ENCODE data around the gene CTNNA3. TPM values are rescaled to one million over a fixed set of nuclear protein-coding genes. Genes with fewer than 3 reads are reported as not detected.

Gene CTNNA3
- total RNA-seq, 4 donors from 2014 or later = 0.04 to 0.19 (median 0.11) TPM

GRCh38 chr10:66943590-66943989 is 752.4 kb downstream of the CTNNA3 start:
- 71 to 89% methylated on average over 2 of the region's 2 CpGs for WGBS, 2 donors
- TF ChIP-seq, protein P1, sequence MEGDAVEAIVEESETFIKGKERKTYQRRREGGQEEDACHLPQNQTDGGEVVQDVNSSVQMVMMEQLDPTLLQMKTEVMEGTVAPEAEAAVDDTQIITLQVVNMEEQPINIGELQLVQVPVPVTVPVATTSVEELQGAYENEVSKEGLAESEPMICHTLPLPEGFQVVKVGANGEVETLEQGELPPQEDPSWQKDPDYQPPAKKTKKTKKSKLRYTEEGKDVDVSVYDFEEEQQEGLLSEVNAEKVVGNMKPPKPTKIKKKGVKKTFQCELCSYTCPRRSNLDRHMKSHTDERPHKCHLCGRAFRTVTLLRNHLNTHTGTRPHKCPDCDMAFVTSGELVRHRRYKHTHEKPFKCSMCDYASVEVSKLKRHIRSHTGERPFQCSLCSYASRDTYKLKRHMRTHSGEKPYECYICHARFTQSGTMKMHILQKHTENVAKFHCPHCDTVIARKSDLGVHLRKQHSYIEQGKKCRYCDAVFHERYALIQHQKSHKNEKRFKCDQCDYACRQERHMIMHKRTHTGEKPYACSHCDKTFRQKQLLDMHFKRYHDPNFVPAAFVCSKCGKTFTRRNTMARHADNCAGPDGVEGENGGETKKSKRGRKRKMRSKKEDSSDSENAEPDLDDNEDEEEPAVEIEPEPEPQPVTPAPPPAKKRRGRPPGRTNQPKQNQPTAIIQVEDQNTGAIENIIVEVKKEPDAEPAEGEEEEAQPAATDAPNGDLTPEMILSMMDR (IDR thresholded peaks at IDR 0.05) = no peak
- TF ChIP-seq POLR2A (IDR thresholded peaks at IDR 0.05) = no peak
- no peak for DNase-seq (ENCODE audit: low spot score in 2 of 2)
- intact Hi-C loops (cut with DNase I; ENCODE audit: low total_unique reads) = no loop called here
- no peak overlapping the region for H3K4me3 ChIP-seq (ENCODE audit: low read depth, poor library complexity, severe bottlenecking)

GRCh38 chr10:66942407-66942806 is 753.6 kb downstream of the CTNNA3 start:
- intact Hi-C loops (cut with DNase I; ENCODE audit: low total_unique reads) = no loop called here
- DNase-seq (ENCODE audit: low spot score in 2 of 2) = no peak
- TF ChIP-seq, protein P1 (IDR thresholded peaks at IDR 0.05) = no peak
- no peak for TF ChIP-seq POLR2A (IDR thresholded peaks at IDR 0.05)
- 89 to 93% methylated on average over 1 of the region's 1 CpG for WGBS, 2 donors
- no peak overlapping the region for H3K4me3 ChIP-seq (ENCODE audit: low read depth, poor library complexity, severe bottlenecking)

DNA sequence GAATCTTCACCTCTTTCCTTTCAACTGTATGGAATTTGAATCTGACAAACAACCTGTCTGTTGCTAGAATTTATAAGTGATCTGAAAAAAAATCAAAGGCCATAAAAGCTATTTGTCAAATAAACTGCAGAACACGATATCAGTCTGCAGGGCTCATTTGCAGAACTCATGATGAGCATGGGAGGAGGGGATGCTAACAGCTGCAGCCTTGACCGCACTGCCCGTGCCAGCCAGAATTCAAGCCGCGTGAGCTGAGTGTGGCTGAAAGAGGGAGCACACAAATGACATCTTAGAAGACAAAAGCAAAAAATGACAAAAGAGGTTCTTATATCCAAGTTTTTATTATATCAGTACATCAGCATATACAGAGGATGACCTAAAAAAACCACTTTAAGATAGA is 754.5 kb downstream of the CTNNA3 start:
- TF ChIP-seq, protein P1 (IDR thresholded peaks at IDR 0.05) = no peak
- TF ChIP-seq POLR2A (IDR thresholded peaks at IDR 0.05) = no peak
- H3K4me3 ChIP-seq (ENCODE audit: low read depth, poor library complexity, severe bottlenecking) = no peak overlapping the region
- intact Hi-C loops (cut with DNase I; ENCODE audit: low total_unique reads) = no loop called here
- 67 to 69% methylated on average over 5 of the region's 5 CpGs for WGBS, 2 donors
- no peak for DNase-seq (ENCODE audit: low spot score in 2 of 2)

- WGBS, 2 donors = 30 to 41% methylated on average over 3 of the region's 3 CpGs
- intact Hi-C loops (cut with DNase I; ENCODE audit: low total_unique reads) = no loop called here
- H3K4me3 ChIP-seq (ENCODE audit: low read depth, poor library complexity, severe bottlenecking) = no peak overlapping the region
- TF ChIP-seq, protein P1 (IDR thresholded peaks at IDR 0.05) = no peak
- no peak for TF ChIP-seq POLR2A (IDR thresholded peaks at IDR 0.05)
- DNase-seq (ENCODE audit: low spot score in 2 of 2) = no peak
These were observed 755.0 kb downstream of the CTNNA3 start for GRCh38 chr10:66940965-66941364.

GRCh38 chr10:66934711-66935110 is 761.3 kb downstream of the CTNNA3 start:
- intact Hi-C loops (cut with DNase I; ENCODE audit: low total_unique reads) = no loop called here
- TF ChIP-seq, protein P1 (IDR thresholded peaks at IDR 0.05) = no peak
- no peak for TF ChIP-seq POLR2A (IDR thresholded peaks at IDR 0.05)
- H3K4me3 ChIP-seq (ENCODE audit: low read depth, poor library complexity, severe bottlenecking) = no peak overlapping the region
- no peak for DNase-seq (ENCODE audit: low spot score in 2 of 2)

- intact Hi-C loops (cut with DNase I; ENCODE audit: low total_unique reads) = no loop called here
These were observed 764.0 kb downstream of the CTNNA3 start for GRCh38 chr10:66931949-66932343.

More at GRCh38 chr10:66931949-66932343, 764.0 kb downstream of the CTNNA3 start:
- no peak overlapping the region for H3K4me3 ChIP-seq (ENCODE audit: low read depth, poor library complexity, severe bottlenecking)
- no peak for DNase-seq (ENCODE audit: low spot score in 2 of 2)
- TF ChIP-seq, protein P1 (IDR thresholded peaks at IDR 0.05) = no peak
- TF ChIP-seq POLR2A (IDR thresholded peaks at IDR 0.05) = no peak
- 60 to 61% methylated on average over 3 of the region's 3 CpGs for WGBS, 2 donors

All from lower leg skin (tissue), 4 donors.